Activated naive CD4-positive, alpha-beta T cell treated with anti-CD3 and anti-CD28 coated beads, Interleukin-2, amount 10 ng/mL, durations not matched to agents 7 days and 5 days (primary cell): ENCODE results near the gene STX16.

Source experiments
- CTCF ChIA-PET: fragments of 350-600 bp; sonication (Branson Sonifier 250); formaldehyde crosslinking; loops from one replicate; lab custom pipeline; 2021; ENCODE audit warnings: antibody characterized with exemption; lab: Charles Lee
- DNase-seq: peaks from one replicate; pipeline ENCODE4 v3.0.0-alpha.2; 2020
- H3K27ac Mint-ChIP-seq: one replicate; pipeline ENCODE4 v1.8.0; 2021; ENCODE audit warnings: mild to moderate bottlenecking, moderate library complexity, mixed read lengths
- H3K27me3 Mint-ChIP-seq: one replicate; pipeline ENCODE4 v1.8.0; 2021; ENCODE audit warnings: mild to moderate bottlenecking, mixed read lengths
- H3K36me3 Mint-ChIP-seq: one replicate; pipeline ENCODE4 v1.8.0; 2021; ENCODE audit warnings: mixed read lengths
- H3K4me1 Mint-ChIP-seq: one replicate; pipeline ENCODE4 v1.8.0; 2021; ENCODE audit warnings: mixed read lengths
- H3K4me3 Mint-ChIP-seq: one replicate; pipeline ENCODE4 v1.8.0; 2021; ENCODE audit warnings: mild to moderate bottlenecking, moderate library complexity, mixed read lengths
- H3K9me3 Mint-ChIP-seq: one replicate; pipeline ENCODE4 v1.8.0; 2021; ENCODE audit warnings: mixed read lengths

STX16 gene

GRCh38 chr20:58709013-58709702, 58.1 kb downstream of the STX16 start:
- Mint-ChIP-seq H3K36me3 (peaks cover 4% of the 10 kb centered on the region), H3K4me1 (no peaks in the 10 kb centered on the region), H3K27me3 (no peaks in the 10 kb centered on the region), H3K4me3 (no peak overlapping the region), H3K9me3 (no peaks in the 10 kb centered on the region), H3K27ac (no peak overlapping the region)
- CTCF ChIA-PET = no interaction called here
- peak; percentile 11 for DNase-seq

DNA sequence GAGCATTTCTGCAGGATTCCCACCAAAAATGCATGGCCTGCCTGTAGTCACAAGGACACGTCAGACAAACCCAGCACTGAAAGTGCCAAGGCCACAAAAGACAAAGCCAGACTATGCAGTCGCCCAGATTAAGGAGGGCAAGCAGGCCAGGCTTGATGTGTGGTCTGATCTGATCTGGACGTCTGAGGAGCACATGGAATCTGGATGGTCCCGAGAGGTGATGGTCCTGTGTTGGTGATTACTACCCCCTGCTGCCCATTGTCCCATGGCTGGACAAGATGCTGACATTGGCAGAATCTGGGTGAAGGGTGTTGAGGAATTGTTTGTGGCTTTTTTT, 58.6 kb downstream of the STX16 start:
- Mint-ChIP-seq H3K36me3 (peaks cover 3% of the 10 kb centered on the region), H3K27me3 (no peaks in the 10 kb centered on the region), H3K4me3 (no peak overlapping the region), H3K4me1 (no peaks in the 10 kb centered on the region), H3K27ac (no peak overlapping the region), H3K9me3 (no peaks in the 10 kb centered on the region)
- no peak for DNase-seq
- CTCF ChIA-PET = no interaction called here

- CTCF ChIA-PET = no interaction called here
- Mint-ChIP-seq H3K27ac (no peak overlapping the region), H3K36me3 (no peaks in the 10 kb centered on the region), H3K4me1 (no peaks in the 10 kb centered on the region), H3K4me3 (no peak overlapping the region), H3K27me3 (no peaks in the 10 kb centered on the region), H3K9me3 (no peaks in the 10 kb centered on the region)
- peak; percentile 14 for DNase-seq
Observed at GRCh38 chr20:58710481-58711265, 59.6 kb downstream of the STX16 start.

GRCh38 chr20:58711266-58712051, 60.4 kb downstream of the STX16 start:
- H3K27me3 Mint-ChIP-seq = no peaks in the 10 kb centered on the region
- CTCF ChIA-PET = no interaction called here
- H3K4me3 Mint-ChIP-seq = no peak overlapping the region
- H3K27ac Mint-ChIP-seq = no peak overlapping the region
- H3K4me1 Mint-ChIP-seq = no peaks in the 10 kb centered on the region
- DNase-seq = no peak
- no peaks in the 10 kb centered on the region for H3K9me3 Mint-ChIP-seq
- H3K36me3 Mint-ChIP-seq = no peaks in the 10 kb centered on the region

DNA sequence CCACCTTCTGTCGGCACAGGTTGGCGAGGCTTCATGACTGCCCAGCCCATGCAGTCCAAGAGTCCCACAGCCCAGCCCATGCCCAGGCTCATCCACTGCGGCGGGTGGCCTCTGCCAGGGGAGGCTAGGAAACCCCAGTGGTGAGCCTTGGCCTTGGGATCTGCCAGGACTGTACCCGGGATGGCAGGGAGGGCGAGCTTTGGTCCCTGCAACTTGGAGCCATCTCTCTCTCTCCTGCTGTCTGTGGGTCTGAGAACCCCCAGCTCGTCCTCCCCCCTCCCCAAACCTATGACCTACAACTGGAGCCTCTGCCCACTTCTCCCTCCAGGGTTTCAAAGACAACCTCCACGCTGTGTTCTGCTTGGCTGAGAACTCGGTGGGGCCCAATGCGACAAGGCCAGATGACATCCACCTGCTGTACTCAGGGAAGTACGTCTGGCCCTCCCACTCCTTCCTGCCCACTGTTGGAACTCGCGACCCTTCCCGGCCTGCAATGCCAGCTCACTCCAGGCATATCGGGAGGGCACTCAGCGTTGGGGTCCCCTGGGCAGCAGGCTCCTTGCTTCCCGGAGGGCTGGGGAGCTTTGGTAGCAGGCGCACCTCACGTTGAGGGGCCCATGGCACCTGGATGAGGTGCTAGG, 61.2 kb downstream of the STX16 start:
- Mint-ChIP-seq H3K4me3 (no peak overlapping the region), H3K27ac (no peak overlapping the region), H3K9me3 (no peaks in the 10 kb centered on the region), H3K27me3 (no peaks in the 10 kb centered on the region), H3K36me3 (no peaks in the 10 kb centered on the region), H3K4me1 (no peaks in the 10 kb centered on the region)
- CTCF ChIA-PET = interaction anchor here (0.8 kb wide), 1 partner anchor 8 kb away, joined by 3 read pairs; no protein-coding TSS in a partner anchor
- DNase-seq = peak; percentile 12

GRCh38 chr20:58712806-58713731, 62.0 kb downstream of the STX16 start:
- Mint-ChIP-seq H3K9me3 (no peaks in the 10 kb centered on the region), H3K4me1 (no peaks in the 10 kb centered on the region), H3K4me3 (no peak overlapping the region), H3K27me3 (no peaks in the 10 kb centered on the region), H3K27ac (no peak overlapping the region), H3K36me3 (no peaks in the 10 kb centered on the region)
- peak; percentile 19 for DNase-seq
- CTCF ChIA-PET = interaction anchor here (0.8 to 1.3 kb wide), 2 partner anchors 9 kb away, joined by 3 read pairs; no protein-coding TSS in a partner anchor

DNA sequence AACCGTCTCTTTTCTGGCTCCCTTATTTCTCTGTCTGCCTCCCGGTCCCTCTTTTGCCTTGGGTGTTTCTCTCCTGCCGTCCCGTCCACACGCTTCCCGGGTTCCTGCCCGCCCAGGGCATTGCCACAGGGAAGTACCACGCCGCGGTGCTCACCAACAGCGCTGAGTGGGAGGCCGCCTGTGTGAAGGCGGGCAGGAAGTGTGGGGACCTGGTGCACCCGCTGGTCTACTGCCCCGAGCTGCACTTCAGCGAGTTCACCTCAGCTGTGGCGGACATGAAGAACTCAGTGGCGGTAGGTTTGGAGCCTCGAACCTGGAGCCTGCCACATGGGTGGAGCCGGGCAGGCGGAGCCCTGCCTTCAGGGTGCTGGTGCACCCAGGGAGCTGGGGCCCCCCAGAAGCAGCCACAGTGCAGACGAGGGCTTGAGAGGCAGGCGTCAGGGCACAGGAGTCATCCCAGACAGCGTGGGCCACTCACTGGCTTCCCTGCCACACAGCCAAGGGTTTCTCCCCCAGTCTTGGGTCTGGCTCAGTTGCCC, 62.8 kb downstream of the STX16 start:
- peak; percentile 16 for DNase-seq
- no peaks in the 10 kb centered on the region for H3K9me3 Mint-ChIP-seq
- no peak overlapping the region for H3K27ac Mint-ChIP-seq
- H3K36me3 Mint-ChIP-seq = no peaks in the 10 kb centered on the region
- H3K27me3 Mint-ChIP-seq = no peaks in the 10 kb centered on the region
- H3K4me3 Mint-ChIP-seq = no peak overlapping the region
- CTCF ChIA-PET = interaction anchor here (1.3 kb wide), 1 partner anchor 10 kb away, joined by 3 read pairs; no protein-coding TSS in a partner anchor
- H3K4me1 Mint-ChIP-seq = no peaks in the 10 kb centered on the region

- H3K27ac Mint-ChIP-seq = no peak overlapping the region
- DNase-seq = no peak
- H3K27me3 Mint-ChIP-seq = no peaks in the 10 kb centered on the region
- no peaks in the 10 kb centered on the region for H3K36me3 Mint-ChIP-seq
- CTCF ChIA-PET = interaction anchor here (1.3 kb wide), 1 partner anchor 11 kb away, joined by 3 read pairs; no protein-coding TSS in a partner anchor
- H3K4me1 Mint-ChIP-seq = no peaks in the 10 kb centered on the region
- no peak overlapping the region for H3K4me3 Mint-ChIP-seq
- H3K9me3 Mint-ChIP-seq = no peaks in the 10 kb centered on the region
Observed at GRCh38 chr20:58714340-58714922, 63.3 kb downstream of the STX16 start.

- H3K27me3 Mint-ChIP-seq = no peaks in the 10 kb centered on the region
- no peak for DNase-seq
- no peaks in the 10 kb centered on the region for H3K36me3 Mint-ChIP-seq
- no peaks in the 10 kb centered on the region for H3K4me1 Mint-ChIP-seq
- H3K9me3 Mint-ChIP-seq = no peaks in the 10 kb centered on the region
- no peak overlapping the region for H3K4me3 Mint-ChIP-seq
- H3K27ac Mint-ChIP-seq = no peak overlapping the region
- CTCF ChIA-PET = no interaction called here
Observed at GRCh38 chr20:58714923-58715351, 63.9 kb downstream of the STX16 start.

DNA sequence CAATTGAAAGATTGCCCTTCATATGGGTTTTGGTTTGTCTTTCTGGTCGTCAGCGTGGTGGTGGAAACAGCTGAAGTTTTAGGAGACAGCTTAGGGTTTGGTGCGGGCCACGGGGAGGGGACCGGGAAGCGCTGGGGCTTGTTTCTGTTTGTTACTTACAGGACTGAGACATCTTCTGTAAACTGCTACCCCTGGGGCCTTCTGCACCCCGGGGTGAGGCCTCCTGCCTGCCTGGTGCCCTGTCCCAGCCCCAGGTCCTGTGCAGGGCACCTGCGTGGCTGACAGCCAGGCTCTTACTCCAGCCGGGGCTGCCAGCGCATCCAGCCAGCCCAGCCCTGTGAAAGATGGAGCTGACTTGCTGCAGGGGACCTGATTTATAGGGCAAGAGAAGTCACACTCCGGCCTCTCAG, 64.3 kb downstream of the STX16 start:
- Mint-ChIP-seq H3K9me3 (no peaks in the 10 kb centered on the region), H3K4me1 (no peaks in the 10 kb centered on the region), H3K27me3 (no peaks in the 10 kb centered on the region), H3K36me3 (no peaks in the 10 kb centered on the region), H3K4me3 (no peak overlapping the region), H3K27ac (no peak overlapping the region)
- no peak for DNase-seq
- CTCF ChIA-PET = no interaction called here

DNA sequence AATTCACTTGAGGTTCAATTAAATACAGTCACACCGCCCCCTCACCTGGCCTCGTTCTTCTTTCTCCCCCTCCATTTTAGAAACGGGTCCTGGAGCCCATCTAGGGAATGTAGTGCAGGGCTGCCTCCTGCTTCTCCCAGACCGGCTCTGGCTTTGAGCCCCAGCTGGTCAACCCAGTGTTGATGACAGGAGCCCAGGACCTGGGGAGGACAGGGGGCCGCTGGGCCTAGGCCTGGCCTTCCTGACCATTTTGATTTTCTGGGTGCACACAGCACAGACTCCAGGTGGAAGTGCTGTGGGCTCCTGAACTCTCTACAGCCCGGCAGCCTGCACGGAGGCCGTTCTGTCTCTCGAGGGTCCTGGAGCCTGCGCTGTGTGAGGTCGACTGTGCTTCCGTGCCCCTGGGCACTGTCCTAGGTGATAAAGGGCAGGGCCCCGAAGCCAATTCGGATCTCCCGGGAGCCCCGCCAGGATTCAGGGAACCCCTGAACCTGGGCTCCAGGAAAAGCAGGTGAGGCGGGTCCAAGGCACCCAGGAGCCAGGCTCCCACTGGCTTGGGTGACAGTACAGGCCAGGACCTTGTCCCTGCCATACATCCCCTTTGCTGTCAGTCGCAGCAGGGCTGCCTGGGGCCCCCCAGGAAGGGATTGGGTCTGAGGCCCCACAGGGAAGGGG, 64.9 kb downstream of the STX16 start:
- Mint-ChIP-seq H3K36me3 (no peaks in the 10 kb centered on the region), H3K4me3 (no peak overlapping the region), H3K9me3 (no peaks in the 10 kb centered on the region), H3K27me3 (no peaks in the 10 kb centered on the region), H3K4me1 (no peaks in the 10 kb centered on the region), H3K27ac (no peak overlapping the region)
- DNase-seq = no peak
- CTCF ChIA-PET = no interaction called here

DNA sequence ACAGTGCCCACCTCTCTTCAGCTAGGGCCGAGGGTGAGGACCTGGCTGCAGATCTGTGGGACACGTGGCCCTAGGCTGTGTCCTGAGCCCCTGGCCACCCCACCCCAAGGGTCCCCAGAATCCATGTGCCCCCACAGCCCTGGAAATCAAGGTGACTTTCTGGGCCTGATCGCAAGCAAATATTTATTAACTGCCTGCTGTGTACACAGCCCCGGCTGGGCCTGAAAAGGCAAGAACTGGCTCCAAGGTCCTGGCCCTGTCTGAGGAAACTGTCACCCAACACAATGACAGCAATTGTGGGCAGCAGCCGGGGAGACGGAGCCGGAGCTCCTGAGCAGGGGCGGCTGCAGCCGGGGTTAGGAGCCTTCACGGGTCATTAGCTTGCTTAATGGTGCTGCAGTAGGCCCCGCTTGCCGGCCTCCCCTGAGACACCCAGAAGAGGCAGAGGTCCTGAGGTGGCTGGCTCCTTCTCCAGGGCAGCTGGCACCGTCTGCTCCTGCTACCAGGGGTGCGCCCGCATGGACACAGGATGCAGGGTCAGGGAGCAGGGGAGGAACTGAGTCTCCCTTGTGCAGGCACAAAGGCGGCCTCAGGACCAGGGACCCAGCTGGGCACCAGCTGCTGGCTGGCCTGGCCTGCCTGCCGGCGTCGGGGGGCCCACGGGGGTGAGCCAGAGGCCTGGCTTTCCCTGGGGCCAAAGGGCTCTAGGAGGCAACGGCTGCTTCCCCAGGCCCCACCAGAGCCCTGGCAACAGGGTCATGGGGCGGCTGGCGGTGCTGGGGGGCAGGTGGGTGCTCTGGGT, 65.6 kb downstream of the STX16 start:
- CTCF ChIA-PET = no interaction called here
- Mint-ChIP-seq H3K4me3 (no peak overlapping the region), H3K36me3 (no peaks in the 10 kb centered on the region), H3K9me3 (no peaks in the 10 kb centered on the region), H3K27me3 (no peaks in the 10 kb centered on the region), H3K27ac (no peak overlapping the region), H3K4me1 (no peaks in the 10 kb centered on the region)
- DNase-seq = no peak
